Heart left ventricle (tissue), 16 donors: ENCODE results near the gene SSBP4. TPM values are rescaled to one million over a fixed set of nuclear protein-coding genes. Genes with fewer than 3 reads are reported as not detected.

Source experiments
- ATAC-seq, 4 donors: fragments of 200-7000 bp; cut with Tn5 transposase; one replicate each; pipeline ENCODE4 v1.9.1; 2020 to 2022; ENCODE audit warnings: moderate library complexity in 4 of 4, mild to moderate bottlenecking in 3 of 4, moderate number of reproducible peaks in 1 of 4
- DNase-seq, 5 donors: peaks; one replicate each; pipeline ENCODE4 v3.0.0-alpha.2; 2020
- H3K27ac ChIP-seq, 12 donors: fragments of 200-600 bp; sonication (generic) in 4 of 12; one replicate each; pipeline versions ENCODE4 v1.5.0 to v1.8.0; 2016 to 2022; ENCODE audit warnings: mild to moderate bottlenecking in 2 of 12
- H3K27me3 ChIP-seq, 9 donors: fragments of 200-600 bp; sonication (generic) in 2 of 9; one replicate each; pipeline versions ENCODE4 v1.5.1 to v1.8.0; 2016 to 2022; ENCODE audit warnings: mild to moderate bottlenecking in 3 of 9
- H3K36me3 ChIP-seq, 9 donors: fragments of 200-600 bp; sonication (generic) in 2 of 9; one replicate each; pipeline versions ENCODE4 v1.5.0 to v1.8.0; 2018 to 2022; ENCODE audit warnings: mild to moderate bottlenecking in 2 of 9
- H3K4me1 ChIP-seq, 12 donors: fragments of 200-600 bp; sonication (generic) in 4 of 12; one replicate each; pipeline versions ENCODE4 v1.5.0 to v1.8.0; 2016 to 2022; ENCODE audit warnings: mild to moderate bottlenecking in 3 of 12
- H3K4me3 ChIP-seq, 12 donors: fragments of 200-600 bp; sonication (generic) in 4 of 12; one replicate each; pipeline versions ENCODE4 v1.5.0 to v1.8.0; 2017 to 2022; ENCODE audit warnings: mild to moderate bottlenecking in 9 of 12, moderate library complexity in 4 of 12
- H3K9me3 ChIP-seq, 12 donors: fragments of 200-600 bp; sonication (generic) in 4 of 12; one replicate each; pipeline versions ENCODE4 v1.5.0 to v1.8.0; 2016 to 2022; ENCODE audit warnings: mild to moderate bottlenecking in 1 of 12
- CTCF ChIP-seq, 12 donors: fragments of 200-600 bp; sonication (generic) in 4 of 12; IDR thresholded peaks; one replicate each; pipeline versions ENCODE4 v1.5.0 to v1.8.0; 2018 to 2022; ENCODE audit warnings: antibody characterized with exemption in 12 of 12, mild to moderate bottlenecking in 5 of 12
- POLR2A ChIP-seq, 2 donors: fragments of 450-650 bp; IDR thresholded peaks; one replicate each; pipeline ENCODE4 v1.6.1; 2017; ENCODE audit warnings: antibody characterized with exemption in 2 of 2, mild to moderate bottlenecking in 2 of 2, moderate library complexity in 2 of 2
- WGBS, 4 donors: extraction: QIAGEN DNeasy Blood & Tissue Kit in 2 of 4; methylation state at CpG; one replicate each; pipeline versions ENCODE4 v1.1.5 to v1.1.7; 2013 to 2018; 5-methylcytosine and 5-hydroxymethylcytosine counted together
- intact Hi-C, 10 donors: fragments of 100-400 bp; cut with DNase I; formaldehyde crosslinking; loops; one replicate each; pipeline versions ENCODE4 v1.11.1 to v1.14.2; 2022
- polyA plus RNA-seq, 2 donors: library from polyadenylated mRNA; stranded (reverse); fragments of 200-250 nt; gene quantifications; one replicate each; pipeline ENCODE4 v1.2.3, GENCODE V29; 2013
- total RNA-seq, 9 donors: library from RNA; depleted of rRNA in 2 of 9; stranded (reverse); fragments of >200 nt in 2 of 9; fragmentation: NEBNext Ultra II Directional in 3 of 9; extraction: Animal tissue kit (Norgen Biotek cat#: 25700) in 3 of 9; gene quantifications; one replicate each; pipeline versions ENCODE4 v1.1.0 to v1.2.4, GENCODE V29; 2016 to 2023
- donor health status: ischemic (EF 13 %, LVEDD 7.1; RV severe dilation, severe dysfunction).
- donor health status: healthy with polysubstance abuse.
- donor health status: DM: no; HTN: yes; CAD: no.
- donor health status: DM: no; HTN: no; CAD: no.
- donor health status: ischemic (EF 25% LVEDD 6.9; RV normal size, moderate dysfunction).
- donor health status: ischemic (EF 25% LVEDD 5.7; RV mildly dilated, moderate dysfunction).
- donor health status: healthy.
- donor health status: DM: yes; HTN: yes; CAD: no.
- donor health status: ischemic (EF 35%, LVEDD 5.7; RV mildly dilated, moderate dysfunction).
- donor health status: nonischemic (EF 11% LVEDD 7.7; RV severe dilation, severe dysfunction).
- donor health status: DM: yes; HTN: yes; CAD: no.
- donor health status: PGD.
- donor health status: ischemic (EF 29% LVEDD 5.4; RV normal size, mild dysfunction).
- donor health status: nonischemic (EF 23%, LVEDD 6.1; RV moderate dilation, normal function).

Gene SSBP4
- total and polyA plus RNA-seq, 11 donors, result 23.5 to 89.8 (median 29.4) TPM

GRCh38 chr19:18392926-18393325, 26.3 kb upstream of the SSBP4 start:
- TF ChIP-seq POLR2A (IDR thresholded peaks at IDR 0.05) (no peak), CTCF (IDR thresholded peaks at IDR 0.05) (no peak)
- intact Hi-C loops, result loop anchor here in 3 of 10 donors (5.0 to 10.0 kb wide), 2 partner anchors 36 to 118 kb away; partner anchors contain the start of gene IQCN (in 1 of the 3)
- H3K4me3 ChIP-seq, result peak overlapping the region in 4 of 12 donors; percentile 2 to 66 (median 20)
- H3K4me1 ChIP-seq, result peaks cover 0 to 31% (median 8%) of the 10 kb centered on the region in 12 donors
- peaks cover 0 to 4% (median 0%) of the 10 kb centered on the region in 12 donors for H3K9me3 ChIP-seq
- 77 to 84% (median 81%) methylated on average over 5 of the region's 5 CpGs for WGBS, 4 donors
- peak overlapping the region in 3 of 12 donors; percentile 4 to 76 (median 28) for H3K27ac ChIP-seq
- ATAC-seq, result no peak
- no peak for DNase-seq
- peaks cover 0 to 14% (median 0%) of the 10 kb centered on the region in 9 donors for H3K27me3 ChIP-seq
- peaks cover 0 to 35% (median 0%) of the 10 kb centered on the region in 9 donors for H3K36me3 ChIP-seq

GRCh38 chr19:18393836-18394235, 25.4 kb upstream of the SSBP4 start:
- ATAC-seq (peak in 3 of 4 donors; percentile 22 to 44 (median 33)), DNase-seq (peak in 4 of 5 donors; percentile 44 to 83 (median 63))
- 63 to 70% (median 63%) methylated on average over 7 of the region's 7 CpGs for WGBS, 4 donors
- Histone ChIP-seq H3K4me3 (peak overlapping the region in 4 of 12 donors; percentile 10 to 66 (median 26)), H3K27ac (peak overlapping the region in 3 of 12 donors; percentile 13 to 76 (median 41)), H3K9me3 (peaks cover 0 to 4% (median 0%) of the 10 kb centered on the region in 12 donors), H3K27me3 (peaks cover 0 to 18% (median 0%) of the 10 kb centered on the region in 9 donors), H3K4me1 (peaks cover 0 to 31% (median 0%) of the 10 kb centered on the region in 12 donors), H3K36me3 (peaks cover 0 to 33% (median 0%) of the 10 kb centered on the region in 9 donors)
- intact Hi-C loops, result loop anchor here in 3 of 10 donors (5.0 to 10.0 kb wide), 2 partner anchors 37 to 119 kb away; partner anchors contain the start of gene IQCN (in 1 of the 3)
- TF ChIP-seq CTCF (IDR thresholded peaks at IDR 0.05), result no peak
- TF ChIP-seq POLR2A (IDR thresholded peaks at IDR 0.05), result no peak

GRCh38 chr19:18396471-18397241, 22.5 kb upstream of the SSBP4 start:
- DNase-seq (no peak), ATAC-seq (peak in 2 of 4 donors; percentile 8 to 31)
- Histone ChIP-seq H3K36me3 (peaks cover 0 to 11% (median 0%) of the 10 kb centered on the region in 9 donors), H3K9me3 (no peaks in the 10 kb centered on the region), H3K4me1 (peaks cover 0 to 50% (median 0%) of the 10 kb centered on the region in 12 donors), H3K27me3 (peaks cover 0 to 18% (median 0%) of the 10 kb centered on the region in 9 donors), H3K4me3 (peak overlapping the region in 10 of 12 donors; percentile 9 to 66 (median 42)), H3K27ac (peak overlapping the region in 3 of 12 donors; percentile 9 to 85 (median 25))
- no peak for TF ChIP-seq CTCF (IDR thresholded peaks at IDR 0.05)
- no peak for TF ChIP-seq POLR2A (IDR thresholded peaks at IDR 0.05)
- WGBS, 4 donors, result 62 to 73% (median 64%) methylated on average over 30 to 37 of the region's 37 CpGs
- intact Hi-C loops, result loop anchor here in 1 of 10 donors (10.0 kb wide), 1 partner anchor 122 kb away; the partner anchor contains the start of gene IQCN
